NCI-H524 (cell line): ENCODE data around the gene APBA2.
"Not testable (repeated sequence)": the region's sequence is repeated elsewhere in the genome, so short reads cannot be mapped to it uniquely, and the experiment has no call there.

Source experiments
- DNase-seq, 2 experiments: peaks; one replicate each; lab custom pipeline; 2025; lab: John Stamatoyannopoulos, UW

The APBA2 gene

DNA sequence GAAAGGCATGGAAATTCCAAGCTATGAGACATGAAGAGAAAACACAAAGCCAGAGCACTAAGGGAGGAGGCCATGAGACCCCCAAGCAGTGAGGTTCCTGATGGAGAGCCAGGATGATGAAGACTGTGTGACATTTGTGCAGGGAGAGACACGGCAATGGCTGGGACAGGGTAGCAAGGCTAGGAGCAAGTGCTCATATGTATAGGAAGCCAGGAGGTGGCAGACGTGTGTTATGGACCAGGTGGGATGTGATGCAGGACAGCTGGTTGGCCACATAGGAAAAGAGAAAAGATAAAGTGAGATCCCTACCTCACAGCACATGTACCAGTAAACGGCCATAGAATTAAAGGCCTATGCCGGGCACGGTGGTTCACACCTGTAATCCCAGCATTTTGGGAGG lies 112.7 kb downstream of the APBA2 start:
- no peak for DNase-seq

DNA sequence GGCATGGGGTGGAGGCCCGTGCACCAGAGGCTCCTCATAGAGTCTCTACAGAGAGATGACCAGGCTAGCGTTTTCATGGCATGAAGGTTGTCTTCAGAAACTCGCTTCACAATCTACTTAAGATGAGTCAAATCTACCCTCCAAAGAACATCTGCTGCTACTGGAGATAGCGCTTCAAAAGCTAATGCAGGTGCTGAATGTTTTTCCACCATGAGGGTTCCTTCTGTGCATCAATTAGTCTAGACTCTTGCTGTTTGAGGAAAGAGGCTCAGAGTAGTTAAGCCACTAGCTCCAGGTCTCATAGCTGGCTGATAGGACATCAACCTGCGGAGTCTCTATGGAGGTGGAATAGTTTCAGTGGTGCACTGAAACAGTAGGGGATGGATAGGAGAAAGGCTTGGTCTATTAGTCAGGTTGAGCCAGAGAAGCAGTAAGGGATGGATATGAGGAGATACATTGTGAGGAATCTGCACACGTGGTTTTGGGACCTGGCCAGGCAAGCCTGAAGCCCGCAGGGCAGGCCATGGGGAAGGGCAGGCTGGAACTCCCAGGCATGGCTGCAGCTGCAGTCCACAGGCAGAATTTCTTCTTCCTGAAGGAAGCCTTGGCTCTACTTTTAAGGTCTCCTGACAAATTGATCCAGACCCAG lies 117.5 kb downstream of the APBA2 start:
- DNase-seq: no peak

DNA sequence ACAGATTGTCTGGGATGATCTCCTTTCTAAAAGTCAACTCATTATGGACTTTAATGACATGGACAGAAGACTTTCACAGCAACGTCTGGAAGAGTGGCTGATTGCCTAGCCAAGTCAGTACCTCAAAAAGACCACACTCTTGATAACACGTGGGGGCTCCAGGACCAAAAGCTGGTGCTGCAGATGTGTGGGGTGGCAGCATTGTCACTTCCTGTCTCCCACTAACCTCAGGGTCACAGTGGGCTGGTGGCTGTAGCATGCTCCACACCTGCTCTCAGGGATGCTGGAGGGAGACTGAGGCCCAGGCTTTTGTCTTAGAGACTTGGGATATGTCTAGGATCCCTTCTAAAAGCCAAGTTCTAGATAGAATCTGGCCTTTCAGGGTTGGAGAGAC lies 118.1 kb downstream of the APBA2 start:
- no peak for DNase-seq

DNA sequence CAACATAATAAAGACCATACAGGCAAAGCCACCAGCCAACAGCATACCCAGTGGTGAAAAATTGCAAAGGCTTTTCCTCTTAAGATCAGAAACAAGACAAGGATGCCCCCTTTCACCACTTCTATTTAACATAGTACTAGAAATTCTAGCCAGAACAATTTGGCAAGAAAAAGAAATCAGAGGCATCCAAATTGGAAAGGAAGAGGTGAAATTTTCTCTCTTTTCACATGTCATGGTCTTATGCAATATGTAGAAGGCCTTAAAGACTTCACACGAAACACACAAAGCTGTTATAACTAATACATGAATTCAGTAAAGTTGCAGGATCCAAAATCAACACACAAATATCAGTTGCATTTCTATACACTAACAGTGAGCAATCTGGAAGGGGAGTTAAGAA lies 120.2 kb downstream of the APBA2 start:
- no peak for DNase-seq

DNA sequence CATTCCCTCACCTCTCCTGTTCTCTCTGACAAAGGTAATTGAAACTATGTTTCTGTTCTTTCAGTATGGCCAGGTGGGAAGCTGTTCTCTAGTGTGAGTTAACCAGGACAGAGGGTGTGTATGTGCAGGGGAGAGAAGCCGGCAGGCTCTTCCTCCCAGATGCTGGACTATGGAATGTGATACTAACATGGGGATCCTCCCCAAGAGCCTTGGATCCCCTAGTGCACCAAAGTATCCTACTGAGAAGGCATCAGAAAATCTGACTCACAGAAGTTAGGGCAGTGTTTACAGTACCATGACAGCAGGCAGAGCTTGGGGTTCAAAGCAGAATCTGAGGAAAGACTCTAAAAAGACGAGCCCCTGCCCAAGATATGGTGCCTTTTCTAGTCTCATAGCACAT lies 123.1 kb downstream of the APBA2 start:
- no peak for DNase-seq

DNA sequence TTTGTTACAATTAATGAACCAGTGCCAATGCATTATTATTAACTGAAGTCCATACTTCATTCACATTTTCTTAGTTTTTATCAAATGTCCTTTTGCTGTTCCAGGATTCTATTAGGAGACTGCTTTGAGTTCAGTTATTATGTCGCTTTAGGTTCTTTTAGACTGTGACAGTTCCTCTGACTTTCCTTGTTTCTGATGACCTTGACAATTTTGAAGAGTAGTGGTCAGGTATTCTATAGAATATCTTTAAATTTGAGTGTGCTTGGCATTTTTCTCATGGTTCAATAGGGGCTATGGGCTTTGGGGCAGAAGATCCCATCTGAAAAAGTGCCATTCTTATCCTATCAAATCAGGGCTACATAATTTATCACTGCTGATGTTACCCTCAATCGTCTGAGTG lies 126.3 kb downstream of the APBA2 start:
- DNase-seq: no peak

DNA sequence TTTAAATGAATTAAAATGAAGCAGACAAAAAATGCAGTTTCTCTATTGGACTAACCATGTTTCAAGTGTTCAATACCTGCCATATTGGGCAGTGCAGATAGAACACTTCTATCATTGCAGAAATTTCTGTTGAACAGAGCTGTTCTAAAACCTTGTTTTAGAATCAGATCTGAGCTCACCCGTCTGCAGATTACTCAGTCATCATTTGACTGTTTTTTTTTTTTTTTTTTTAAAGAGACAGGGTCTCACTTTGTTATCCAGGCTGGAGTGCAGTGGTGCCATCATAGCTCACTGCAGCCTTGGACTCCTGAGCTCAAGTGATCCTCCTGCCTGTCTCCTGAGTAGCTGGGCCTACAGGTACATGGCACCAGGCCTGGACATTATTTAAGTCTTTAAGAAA lies 128.7 kb downstream of the APBA2 start:
- DNase-seq: no peak

DNA sequence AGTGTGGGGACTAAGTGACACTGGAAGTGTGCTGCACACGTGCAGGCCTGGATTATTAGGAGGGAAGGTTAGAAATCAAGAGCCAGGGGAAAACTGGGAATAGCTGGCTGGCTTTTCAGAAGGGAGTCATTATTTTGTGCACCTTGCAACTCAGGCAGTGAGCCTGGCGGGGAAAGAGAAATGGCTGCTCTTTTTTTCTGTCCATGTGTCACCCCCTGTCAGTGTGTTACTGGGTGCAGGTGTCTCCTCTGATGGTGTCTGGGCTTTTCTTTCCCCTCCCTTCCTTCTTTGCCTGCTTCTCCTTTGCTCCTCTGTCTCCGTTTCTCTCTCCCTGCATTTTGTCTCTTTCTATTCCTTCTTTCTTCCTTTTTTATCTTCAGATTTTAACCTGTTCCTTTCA lies 130.7 kb downstream of the APBA2 start:
- DNase-seq: no peak

DNA sequence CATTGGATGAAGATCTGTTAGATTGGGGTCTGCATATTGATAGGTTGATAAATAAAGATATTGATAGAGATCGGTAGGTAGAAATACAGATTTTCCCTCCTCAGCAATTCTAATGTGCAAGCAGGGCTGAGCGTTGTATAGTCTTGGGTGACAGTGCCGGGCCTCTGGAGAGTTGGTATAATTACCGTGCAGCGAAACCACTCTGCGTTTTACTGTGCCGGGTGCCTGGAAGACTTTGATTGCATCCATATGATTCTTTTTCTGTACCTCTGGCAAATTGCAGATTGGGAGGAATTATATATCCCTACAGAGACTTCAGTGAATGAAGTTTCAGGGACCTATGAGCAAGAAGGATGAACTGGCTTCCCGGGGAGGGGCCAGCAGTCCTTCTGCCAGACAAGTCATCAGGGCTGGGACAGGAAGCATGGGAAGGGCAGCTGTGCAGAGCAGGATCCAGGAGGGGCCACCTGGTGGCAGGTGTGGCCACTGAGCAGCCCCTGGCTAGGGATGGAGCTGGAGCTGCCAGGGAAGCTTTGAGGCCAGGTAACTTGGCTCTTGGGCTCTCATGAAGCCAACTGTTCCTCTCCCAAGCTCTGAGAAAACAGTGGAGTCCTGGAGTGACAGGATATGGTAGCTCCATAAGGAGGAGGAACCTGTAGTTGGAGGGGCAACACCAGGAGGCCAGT lies 132.5 kb downstream of the APBA2 start:
- DNase-seq: no peak

DNA sequence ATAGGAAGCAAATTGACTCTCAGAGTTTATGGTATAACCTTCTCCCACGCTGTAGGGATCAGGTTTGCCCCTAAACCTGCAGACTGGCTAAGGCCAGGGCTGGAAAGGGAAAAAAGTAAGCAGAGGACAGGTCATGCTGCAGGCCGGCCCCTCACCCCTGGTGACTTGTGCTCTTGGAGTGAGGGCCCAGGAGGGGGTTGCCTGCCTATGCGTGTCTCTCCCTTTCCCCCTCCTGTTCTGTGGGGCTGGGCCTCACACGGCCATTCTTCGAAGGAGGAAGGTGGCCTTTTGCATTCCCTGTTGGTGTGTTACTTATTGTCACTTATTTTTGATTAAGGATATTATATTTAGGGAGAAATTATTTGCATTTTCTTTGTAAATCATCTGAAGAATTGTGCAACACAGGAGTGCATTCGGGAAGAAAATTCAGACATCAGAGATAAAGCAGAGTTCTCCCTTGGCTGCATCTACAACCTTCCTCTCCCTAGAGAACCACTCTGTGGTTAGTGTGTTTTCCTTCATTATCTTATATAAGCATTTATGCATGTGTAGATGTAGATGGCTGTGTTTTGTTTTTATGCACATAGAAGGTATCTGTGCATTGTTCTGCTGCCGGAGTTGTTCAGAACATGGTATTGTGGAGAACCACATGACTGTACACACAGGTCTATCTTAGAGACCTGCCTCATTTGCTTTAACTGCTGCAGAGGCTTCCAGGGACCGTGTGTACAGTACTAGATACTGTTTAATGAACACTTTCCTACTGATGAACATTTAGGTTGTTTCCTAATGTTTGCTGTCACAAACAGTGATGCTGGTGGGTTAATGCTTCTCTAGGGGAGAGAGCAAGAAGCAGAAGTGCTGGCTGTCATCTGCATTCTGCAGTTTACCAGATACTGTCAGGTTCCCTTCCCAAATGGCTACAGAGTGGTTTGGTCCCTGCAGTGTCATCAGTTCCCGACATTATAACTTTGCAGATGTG lies 133.5 kb downstream of the APBA2 start:
- no peak for DNase-seq

DNA sequence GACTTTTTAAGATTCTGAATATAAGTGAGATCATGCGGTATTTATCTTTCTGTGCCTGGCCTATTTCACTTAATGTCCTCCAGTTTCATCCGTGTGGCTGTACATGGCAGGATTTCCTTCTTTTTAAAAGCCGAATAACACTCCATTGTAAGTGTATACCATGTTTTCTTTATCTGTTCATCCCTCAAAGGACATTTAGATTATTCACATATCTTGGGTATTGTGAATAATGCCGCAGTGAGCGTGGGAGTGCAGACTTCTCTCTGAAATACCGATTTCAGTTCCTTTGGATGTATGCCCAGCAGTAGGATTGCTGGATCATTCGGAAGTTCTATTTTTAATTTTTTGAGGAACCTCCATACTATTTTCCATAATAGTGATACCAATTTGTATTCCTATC lies 136.1 kb downstream of the APBA2 start:
- no peak for DNase-seq

DNA sequence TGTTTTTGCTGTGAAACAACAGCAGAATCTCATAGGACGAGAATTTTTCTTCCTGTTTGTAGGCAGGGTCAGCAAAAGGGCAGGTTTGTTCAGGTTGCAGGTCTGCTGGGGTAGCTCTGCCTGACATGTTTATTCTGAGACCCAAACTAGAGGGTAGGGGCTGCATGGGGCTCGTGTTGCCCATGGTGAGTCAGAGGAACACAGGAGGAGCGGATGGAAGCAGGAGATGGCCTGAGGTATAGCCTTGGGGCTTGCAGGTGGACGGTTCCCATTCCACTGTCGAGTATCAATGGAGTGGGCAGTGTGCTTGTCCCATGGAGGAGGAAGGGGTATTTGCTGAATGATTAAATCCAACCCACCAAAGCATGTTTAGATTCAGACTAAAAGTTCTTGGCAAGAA lies 138.9 kb downstream of the APBA2 start:
- no peak for DNase-seq

DNA sequence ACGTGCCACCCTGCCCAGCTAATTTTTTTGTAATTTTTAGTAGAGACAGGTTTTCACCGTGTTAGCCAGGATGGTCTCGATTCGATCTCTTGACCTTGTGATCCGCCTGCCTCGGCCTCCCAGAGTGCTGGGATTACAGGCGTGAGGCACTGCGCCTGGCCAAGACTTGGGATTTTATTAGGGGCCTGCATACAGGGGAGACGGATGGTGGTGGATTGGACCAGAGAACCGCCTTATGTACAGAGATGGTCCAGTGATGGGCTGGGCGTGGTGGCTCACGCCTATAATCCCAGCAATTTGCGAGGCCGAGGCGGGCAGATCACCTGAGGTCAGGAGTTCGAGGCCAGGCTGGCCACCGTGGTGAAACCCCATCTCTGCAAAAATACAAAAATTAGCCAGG lies 139.6 kb downstream of the APBA2 start:
- DNase-seq: not testable (repeated sequence)

DNA sequence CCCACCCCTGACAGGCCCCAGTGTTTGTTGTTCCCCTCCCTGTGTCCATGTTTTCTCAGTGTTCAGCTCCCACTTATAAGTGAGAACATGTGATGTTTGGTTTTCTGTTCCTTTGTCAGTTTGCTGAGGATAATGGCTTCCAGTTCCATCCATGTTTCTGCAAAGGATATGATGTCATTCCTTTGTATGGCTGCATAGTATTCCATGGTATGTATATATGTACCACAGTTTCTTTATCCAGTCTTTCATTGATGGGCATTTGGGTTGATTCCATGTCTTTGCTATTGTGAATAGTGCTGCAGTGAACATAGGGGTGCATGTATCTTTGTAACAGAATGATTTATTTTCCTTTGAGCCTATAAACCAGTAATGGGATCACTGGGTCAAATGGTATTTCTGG lies 142.4 kb downstream of the APBA2 start:
- DNase-seq: not testable (repeated sequence)

DNA sequence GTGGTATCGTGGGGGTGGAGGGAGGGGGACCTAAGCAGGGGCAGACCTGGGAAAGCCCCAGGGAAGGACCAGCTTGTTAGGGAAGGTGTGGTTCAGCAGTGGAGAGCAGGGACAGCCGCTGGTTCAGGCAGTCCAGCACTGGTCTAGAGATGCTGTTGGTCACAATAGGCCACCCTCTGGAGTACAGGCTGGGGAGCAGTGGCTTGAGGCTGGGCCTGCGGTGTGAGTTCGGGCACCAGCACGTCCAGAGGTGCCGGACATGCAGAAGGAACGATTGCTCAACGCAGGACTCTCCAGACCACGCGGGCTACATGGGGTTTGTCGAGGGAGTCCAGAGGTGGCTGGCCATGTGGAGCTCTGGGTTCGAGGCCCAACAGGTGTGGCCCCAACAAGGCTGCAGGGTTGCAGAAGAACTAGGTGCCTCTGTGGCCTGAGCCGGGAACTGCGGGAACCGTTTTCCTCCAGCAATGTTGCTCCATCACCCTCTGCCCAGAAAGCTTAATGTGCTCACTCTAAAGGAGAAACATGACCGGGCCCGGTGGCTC lies 143.9 kb downstream of the APBA2 start:
- DNase-seq: no peak

DNA sequence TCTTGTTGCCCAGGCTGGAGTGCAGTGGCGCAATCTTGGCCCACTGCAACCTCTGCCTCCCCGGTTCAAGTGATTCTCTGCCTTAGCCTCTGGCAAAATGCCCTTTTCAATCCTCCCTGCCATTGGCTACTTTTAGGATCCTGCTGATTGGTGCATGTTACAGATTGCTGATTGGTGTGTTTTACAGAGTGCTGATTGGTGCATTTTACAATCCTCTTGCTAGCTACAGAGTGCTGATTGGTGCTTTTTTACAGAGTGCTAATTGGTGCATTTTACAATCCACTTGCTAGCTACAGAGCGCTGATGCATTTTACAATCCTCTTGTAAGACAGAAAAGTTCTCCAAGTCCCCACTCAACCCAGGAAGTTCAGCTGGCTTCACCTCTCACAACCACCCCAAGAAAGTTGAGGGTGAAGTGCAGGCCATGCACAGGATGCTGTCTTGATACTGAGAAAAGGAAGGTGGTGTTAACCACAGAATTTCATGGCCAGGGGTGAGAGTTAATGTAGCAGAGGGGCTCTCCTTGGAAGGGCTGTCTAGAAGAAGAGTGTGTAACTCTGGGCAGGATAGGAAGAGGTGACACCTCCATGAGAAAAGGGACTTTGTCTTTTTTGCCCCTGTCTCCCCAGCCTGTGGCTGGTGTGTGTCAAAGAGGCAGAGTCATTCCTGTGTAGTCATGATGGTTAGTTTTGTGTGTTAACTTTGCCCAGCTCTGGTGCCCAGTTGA lies 145.9 kb downstream of the APBA2 start:
- no peak for DNase-seq

DNA sequence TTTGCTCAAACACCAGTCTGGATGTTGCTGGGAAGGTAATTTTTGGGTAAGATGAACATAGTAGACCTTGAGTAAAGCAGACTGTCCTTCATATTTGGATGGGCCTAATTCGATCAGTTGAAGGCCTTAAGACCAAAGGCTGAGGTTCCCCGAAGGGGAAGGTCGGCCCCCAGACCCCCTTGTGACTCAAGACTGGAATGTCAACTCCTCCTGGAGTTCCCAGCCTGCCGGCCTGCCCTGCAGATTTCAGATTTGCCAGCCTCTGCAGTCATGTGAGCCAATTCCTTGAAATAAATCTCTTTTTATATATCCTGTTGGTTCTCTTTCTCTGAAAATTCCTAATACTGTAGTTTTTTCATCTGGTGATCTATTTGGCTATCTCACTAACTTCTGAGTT lies 146.5 kb downstream of the APBA2 start:
- DNase-seq: no peak

DNA sequence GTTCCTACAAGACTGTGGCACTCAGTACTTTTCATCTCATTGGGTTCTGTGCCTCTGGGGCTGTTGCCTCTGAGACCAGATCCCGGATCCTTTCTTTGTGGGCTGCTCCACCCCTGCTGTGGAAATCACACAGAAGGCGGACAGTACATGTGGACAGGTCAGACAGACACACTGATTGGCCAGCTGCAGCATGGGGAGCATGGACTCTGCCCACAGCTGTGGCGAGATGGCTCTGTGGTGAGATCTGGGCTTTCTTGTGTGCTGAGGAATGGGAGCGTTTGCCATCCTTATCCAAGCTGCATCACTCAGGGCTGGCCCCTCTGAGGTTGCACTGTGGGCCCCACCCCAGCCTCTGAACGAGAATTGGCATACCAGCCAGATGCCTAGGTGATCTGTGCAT lies 147.0 kb downstream of the APBA2 start:
- no peak for DNase-seq

DNA sequence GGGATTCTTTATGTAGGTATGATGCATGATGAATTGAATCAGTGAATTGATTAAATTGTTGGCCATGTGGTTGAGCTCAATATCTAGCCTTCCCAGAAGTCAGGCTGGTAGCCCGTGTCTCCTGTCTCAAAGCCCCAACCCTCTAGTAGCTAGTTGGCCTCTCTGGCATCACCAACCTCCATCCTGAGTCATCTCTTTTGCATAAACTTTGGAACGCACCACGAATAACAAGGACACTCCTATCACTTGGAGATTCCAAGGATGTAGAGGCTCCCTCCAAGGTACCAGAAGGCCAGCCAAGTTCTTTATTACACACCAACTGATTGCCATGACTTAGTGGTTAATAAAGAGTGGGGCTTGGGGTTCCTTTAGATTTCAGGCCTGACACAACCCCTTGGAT lies 148.4 kb downstream of the APBA2 start:
- no peak for DNase-seq

DNA sequence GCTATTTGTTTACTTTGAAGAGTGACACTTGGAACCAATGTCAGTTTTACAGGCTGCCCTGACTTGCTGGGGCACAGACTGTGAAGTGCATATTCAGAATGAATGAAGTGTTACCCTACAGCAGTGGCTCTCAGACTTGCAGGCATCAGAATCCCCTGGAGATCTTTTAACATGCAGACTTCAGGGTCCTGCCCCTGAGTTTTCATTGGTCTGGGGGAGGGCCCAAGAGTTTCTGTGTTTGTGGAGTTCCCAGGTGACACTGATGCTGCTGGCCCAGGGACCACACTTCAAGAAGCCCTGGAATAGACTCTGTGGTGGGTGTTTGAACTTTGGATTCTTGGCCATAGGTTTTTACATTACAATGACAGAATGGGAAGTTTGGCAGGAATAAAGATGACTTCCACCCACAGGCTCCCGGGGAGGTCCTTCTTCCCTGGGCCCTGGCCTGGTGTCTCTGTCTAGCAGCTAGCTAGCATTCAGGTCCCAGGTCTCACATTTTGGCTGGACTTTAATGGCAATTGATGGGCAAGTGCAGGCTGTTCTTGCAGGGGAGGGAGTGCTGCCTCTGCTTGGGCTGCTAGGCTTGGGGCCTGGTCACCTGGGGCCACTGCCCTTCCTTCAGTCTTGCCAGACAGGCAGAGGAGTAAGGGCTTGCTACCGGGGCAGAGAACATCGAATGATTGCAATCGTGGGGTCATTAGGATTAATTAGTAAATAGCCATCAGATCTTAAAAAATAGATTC lies 149.0 kb downstream of the APBA2 start:
- DNase-seq: no peak
